ENCODE results near the gene KATNAL1.

KATNAL1 gene

GRCh38 chr13:30157616-30157993, 149.7 kb downstream of the KATNAL1 start:
- H3K4me3 ChIP-seq (ENCODE audit: low read depth, low read length), result no peak overlapping the region
- TF ChIP-seq CTCF (IDR thresholded peaks at IDR 0.05; ENCODE audit: borderline replicate concordance, insufficient read depth, low read depth, low read length), result no peak

GRCh38 chr13:30156826-30157615, 150.3 kb downstream of the KATNAL1 start:
- no peak for TF ChIP-seq CTCF (IDR thresholded peaks at IDR 0.05; ENCODE audit: borderline replicate concordance, insufficient read depth, low read depth, low read length)
- H3K4me3 ChIP-seq (ENCODE audit: low read depth, low read length), result no peak overlapping the region

- H3K4me3 ChIP-seq (ENCODE audit: low read depth, low read length), result no peak overlapping the region
- no peak for TF ChIP-seq CTCF (IDR thresholded peaks at IDR 0.05; ENCODE audit: borderline replicate concordance, insufficient read depth, low read depth, low read length)
Observed at GRCh38 chr13:30156270-30156669, 151.1 kb downstream of the KATNAL1 start.

GRCh38 chr13:30154931-30155330, 152.4 kb downstream of the KATNAL1 start:
- TF ChIP-seq CTCF (IDR thresholded peaks at IDR 0.05; ENCODE audit: borderline replicate concordance, insufficient read depth, low read depth, low read length), result no peak

GRCh38 chr13:30154531-30154930, 152.8 kb downstream of the KATNAL1 start:
- no peak overlapping the region for H3K4me3 ChIP-seq (ENCODE audit: low read depth, low read length)
- TF ChIP-seq CTCF (IDR thresholded peaks at IDR 0.05; ENCODE audit: borderline replicate concordance, insufficient read depth, low read depth, low read length), result no peak

More at GRCh38 chr13:30154931-30155330, 152.4 kb downstream of the KATNAL1 start:
- no peak overlapping the region for H3K4me3 ChIP-seq (ENCODE audit: low read depth, low read length)

- TF ChIP-seq CTCF (IDR thresholded peaks at IDR 0.05; ENCODE audit: borderline replicate concordance, insufficient read depth, low read depth, low read length), result no peak
- no peak overlapping the region for H3K4me3 ChIP-seq (ENCODE audit: low read depth, low read length)
Observed at GRCh38 chr13:30153545-30154426, 153.6 kb downstream of the KATNAL1 start.

Data from GM12875 (cell line).